GM18951 (cell line): Measurements from ENCODE around the gene NR5A2.

Source experiments
- POLR2A ChIP-seq: IDR thresholded peaks from 4 replicates; pipeline ENCODE4 v1.6.1; 2011; ENCODE audit warnings: mild to moderate bottlenecking; ENCODE audit not compliant: insufficient read length, insufficient read depth; ENCODE audit errors: extremely low read depth
- in situ Hi-C: fragments of 300-500 bp; cut with MboI; formaldehyde crosslinking; loops from one replicate; pipeline ENCODE4 v1.12.0; 2022; ENCODE audit warnings: low sequenced_read_pairs, mixed read lengths, inconsistent platforms; ENCODE audit not compliant: unreplicated experiment

Gene NR5A2

GRCh38 chr1:200029035-200029821 is 1.7 kb downstream of the NR5A2 start:
- in situ Hi-C loops = no loop called here
- TF ChIP-seq POLR2A = no peak

GRCh38 chr1:200029822-200030152 is 2.3 kb downstream of the NR5A2 start:
- in situ Hi-C loops = no loop called here
- no peak for TF ChIP-seq POLR2A

- no peak for TF ChIP-seq POLR2A
- in situ Hi-C loops = no loop called here
These were observed 3.3 kb downstream of the NR5A2 start for GRCh38 chr1:200030791-200031190.

- in situ Hi-C loops = no loop called here
These were observed 6.2 kb downstream of the NR5A2 start for GRCh38 chr1:200033511-200034261.

GRCh38 chr1:200034262-200034557 is 6.7 kb downstream of the NR5A2 start:
- TF ChIP-seq POLR2A = no peak
- in situ Hi-C loops = no loop called here

More at GRCh38 chr1:200033511-200034261, 6.2 kb downstream of the NR5A2 start:
- TF ChIP-seq POLR2A = no peak

- in situ Hi-C loops = no loop called here
- no peak for TF ChIP-seq POLR2A
These were observed 7.4 kb downstream of the NR5A2 start for GRCh38 chr1:200034761-200035396.

- in situ Hi-C loops = no loop called here
- TF ChIP-seq POLR2A = no peak
These were observed 8.0 kb downstream of the NR5A2 start for GRCh38 chr1:200035397-200035955.

- in situ Hi-C loops = no loop called here
- no peak for TF ChIP-seq POLR2A
These were observed 8.6 kb downstream of the NR5A2 start for GRCh38 chr1:200035956-200036618.

- in situ Hi-C loops = no loop called here
- TF ChIP-seq POLR2A = no peak
These were observed 9.2 kb downstream of the NR5A2 start for GRCh38 chr1:200036619-200037270.

GRCh38 chr1:200037501-200037900 is 10.0 kb downstream of the NR5A2 start:
- in situ Hi-C loops = no loop called here
- no peak for TF ChIP-seq POLR2A

- in situ Hi-C loops = no loop called here
- no peak for TF ChIP-seq POLR2A
These were observed 10.4 kb downstream of the NR5A2 start for GRCh38 chr1:200037904-200038303.

- TF ChIP-seq POLR2A = no peak
- in situ Hi-C loops = no loop called here
These were observed 10.9 kb downstream of the NR5A2 start for GRCh38 chr1:200038325-200038980.
